Naive thymus-derived CD4-positive, alpha-beta T cell (primary cell): ENCODE data around the gene LRP1. TPM values are rescaled to one million over a fixed set of nuclear protein-coding genes. Genes with fewer than 3 reads are reported as not detected.

Source experiments
- ATAC-seq: fragments of 150-1000 bp; cut with Tn5 transposase; 2 replicates; pipeline ENCODE4 v1.10.0; 2021; ENCODE audit warnings: mild to moderate bottlenecking, moderate library complexity
- CTCF ChIA-PET: fragments of 350-600 bp; sonication (Branson Sonifier 250); formaldehyde crosslinking; loops from one replicate; lab custom pipeline; 2021; ENCODE audit warnings: antibody characterized with exemption; lab: Charles Lee
- POLR2A ChIA-PET: fragments of 350-600 bp; sonication (Branson Sonifier 250); formaldehyde crosslinking; loops from one replicate; lab custom pipeline; 2021; ENCODE audit warnings: antibody characterized with exemption, inconsistent platforms; lab: Charles Lee
- DNase-seq, 9 donors: peaks; one replicate each; pipeline versions ENCODE4 v3.0.0 to v3.0.0-alpha.2; 2020 to 2022; ENCODE audit warnings: mixed read lengths in 1 of 9
- H3K27ac ChIP-seq: one replicate; pipeline ENCODE4 v1.7.0; 2013; ENCODE audit warnings: mild to moderate bottlenecking, low read depth, low read length, moderate library complexity
- H3K27me3 ChIP-seq, 2 donors: one replicate each; pipeline ENCODE4 v1.7.0; 2013; ENCODE audit warnings: low read length in 2 of 2, mild to moderate bottlenecking in 2 of 2, moderate library complexity in 2 of 2; ENCODE audit not compliant: control insufficient read depth in 2 of 2, insufficient read depth in 2 of 2
- H3K36me3 ChIP-seq, 3 experiments: 1 replicate in 2 of 3; 2 replicates in 1 of 3; pipeline ENCODE4 v1.7.0; 2013; ENCODE audit warnings: low read length in 3 of 3, mild to moderate bottlenecking in 3 of 3, moderate library complexity in 1 of 3; ENCODE audit not compliant: insufficient read depth in 3 of 3, control insufficient read depth in 2 of 3
- H3K4me1 ChIP-seq, 2 donors: one replicate each; pipeline ENCODE4 v1.7.0; 2013; ENCODE audit warnings: low read length in 2 of 2, mild to moderate bottlenecking in 2 of 2, moderate library complexity in 1 of 2; ENCODE audit not compliant: control insufficient read depth in 2 of 2, insufficient read depth in 2 of 2
- H3K4me3 ChIP-seq: 2 replicates; pipeline ENCODE4 v1.7.0; 2013; ENCODE audit warnings: mild to moderate bottlenecking, low read length
- H3K9me3 ChIP-seq, 3 experiments: 1 replicate in 2 of 3; 2 replicates in 1 of 3; pipeline ENCODE4 v1.7.0; 2013; ENCODE audit warnings: low read length in 3 of 3; ENCODE audit not compliant: control insufficient read depth in 2 of 3
- H3K27ac Mint-ChIP-seq, 9 donors: one replicate each; pipeline ENCODE4 v1.8.0; 2020 to 2022; ENCODE audit warnings: mixed read lengths in 9 of 9, mild to moderate bottlenecking in 8 of 9, moderate library complexity in 5 of 9, inconsistent platforms in 2 of 9
- H3K27me3 Mint-ChIP-seq, 5 donors: one replicate each; pipeline ENCODE4 v1.8.0; 2021 to 2022; ENCODE audit warnings: mixed read lengths in 5 of 5, mild to moderate bottlenecking in 1 of 5
- H3K36me3 Mint-ChIP-seq, 5 donors: one replicate each; pipeline ENCODE4 v1.8.0; 2020 to 2022; ENCODE audit warnings: mixed read lengths in 5 of 5, mild to moderate bottlenecking in 3 of 5, inconsistent platforms in 1 of 5
- H3K4me1 Mint-ChIP-seq, 7 donors: one replicate each; pipeline ENCODE4 v1.8.0; 2020 to 2022; ENCODE audit warnings: mixed read lengths in 7 of 7, mild to moderate bottlenecking in 3 of 7, inconsistent platforms in 1 of 7
- H3K4me3 Mint-ChIP-seq, 10 donors: one replicate each; pipeline ENCODE4 v1.8.0; 2020 to 2022; ENCODE audit warnings: mild to moderate bottlenecking in 10 of 10, mixed read lengths in 10 of 10, moderate library complexity in 6 of 10, inconsistent platforms in 2 of 10
- H3K9me3 Mint-ChIP-seq, 11 donors: one replicate each; pipeline ENCODE4 v1.8.0; 2020 to 2022; ENCODE audit warnings: mixed read lengths in 11 of 11, mild to moderate bottlenecking in 4 of 11, inconsistent platforms in 1 of 11, moderate library complexity in 1 of 11
- intact Hi-C, 2 donors: fragments of 100-400 bp; cut with micrococcal nuclease; formaldehyde crosslinking; loops; one replicate each; pipeline ENCODE4 v1.15.1; 2023
- polyA plus RNA-seq, 2 donors: library from polyadenylated mRNA; unstranded; fragments of 300-500 nt; fragmentation: Illumina TruSeq; gene quantifications; one replicate each; pipeline ENCODE4 v1.2.3, GENCODE V29; 2021
- total RNA-seq, 6 experiments: library from RNA in 5 of 6; stranded (reverse) in 5 of 6; gene quantifications; 1 replicate in 5 of 6; 2 replicates in 1 of 6; pipeline ENCODE4 v1.2.3 and lab custom pipeline; 2021 to 2026

LRP1 gene
- total and polyA plus RNA-seq, 7 experiments from 2014 or later = 0.58 to 119 (median 10.5) TPM

- no peaks in the 10 kb centered on the region for H3K36me3 ChIP-seq
- intact Hi-C loops = loop anchor here in 1 of 2 donors (1.0 kb wide), 1 partner anchor 29 kb away; no protein-coding TSS in a partner anchor
- H3K27me3 ChIP-seq = peaks cover 9 to 51% of the 10 kb centered on the region in 2 donors
- no peaks in the 10 kb centered on the region for H3K36me3 Mint-ChIP-seq
- ATAC-seq (peak; percentile 59), DNase-seq (peak in 8 of 9 donors; percentile 43 to 72 (median 63))
- no peaks in the 10 kb centered on the region for H3K9me3 ChIP-seq
- H3K9me3 Mint-ChIP-seq = no peaks in the 10 kb centered on the region
- peaks cover 27 to 34% of the 10 kb centered on the region in 2 donors for H3K4me1 ChIP-seq
- peak overlapping the region in 9 of 10 donors; percentile 20 to 81 (median 51) for H3K4me3 Mint-ChIP-seq
- H3K4me1 Mint-ChIP-seq = peaks cover 28 to 46% (median 34%) of the 10 kb centered on the region in 7 donors
- ChIA-PET CTCF (interaction anchor here (0.5 to 5.3 kb wide), 14 partner anchors 9 to 502 kb away, joined by 3 to 156 read pairs (median 4); partner anchors contain the start of genes SHMT2 and STAC3), POLR2A (interaction anchor here (0.9 to 3.0 kb wide), 5 partner anchors 12 to 28 kb away, joined by 3 to 23 read pairs (median 10); partner anchors contain the start of gene SHMT2)
- peaks cover 50 to 57% (median 52%) of the 10 kb centered on the region in 5 donors for H3K27me3 Mint-ChIP-seq
- H3K4me3 ChIP-seq = no peak overlapping the region
- H3K27ac ChIP-seq = no peak overlapping the region
- peak overlapping the region in 3 of 9 donors; percentile 10 to 52 (median 11) for H3K27ac Mint-ChIP-seq
Measured at GRCh38 chr12:57214398-57214781, 86.1 kb downstream of the LRP1 start.

GRCh38 chr12:57215065-57215464, 86.8 kb downstream of the LRP1 start:
- no peak overlapping the region for H3K27ac ChIP-seq
- Mint-ChIP-seq H3K4me1 (peaks cover 28 to 51% (median 37%) of the 10 kb centered on the region in 7 donors), H3K36me3 (no peaks in the 10 kb centered on the region), H3K4me3 (peak overlapping the region in 9 of 10 donors; percentile 25 to 84 (median 64)), H3K27ac (peak overlapping the region in 1 of 9 donors; percentile 39), H3K9me3 (peaks cover 0 to 2% (median 0%) of the 10 kb centered on the region in 11 donors), H3K27me3 (peaks cover 56 to 63% (median 59%) of the 10 kb centered on the region in 5 donors)
- peaks cover 27 to 34% of the 10 kb centered on the region in 2 donors for H3K4me1 ChIP-seq
- ATAC-seq = no peak
- no peak for DNase-seq
- H3K36me3 ChIP-seq = no peaks in the 10 kb centered on the region
- peaks cover 9 to 58% of the 10 kb centered on the region in 2 donors for H3K27me3 ChIP-seq
- POLR2A ChIA-PET = interaction anchor here (0.7 to 3.0 kb wide), 4 partner anchors 14 to 27 kb away, joined by 3 to 23 read pairs (median 14); partner anchors contain the start of gene SHMT2
- no peak overlapping the region for H3K4me3 ChIP-seq
- intact Hi-C loops = no loop called here
- no peaks in the 10 kb centered on the region for H3K9me3 ChIP-seq
- CTCF ChIA-PET = interaction anchor here (1.2 to 5.3 kb wide), 8 partner anchors 10 to 91 kb away, joined by 4 to 156 read pairs (median 6); partner anchors contain the start of gene SHMT2

- intact Hi-C loops = loop anchor here in 1 of 2 donors (2.0 kb wide), 1 partner anchor 247 kb away; no protein-coding TSS in a partner anchor
- POLR2A ChIA-PET = interaction anchor here (0.7 kb wide), 1 partner anchor 27 kb away, joined by 3 read pairs; no protein-coding TSS in a partner anchor
- H3K36me3 ChIP-seq = no peaks in the 10 kb centered on the region
- no peak overlapping the region for H3K4me3 ChIP-seq
- Mint-ChIP-seq H3K4me1 (peaks cover 30 to 53% (median 39%) of the 10 kb centered on the region in 7 donors), H3K27me3 (peaks cover 59 to 65% (median 61%) of the 10 kb centered on the region in 5 donors), H3K27ac (peak overlapping the region in 2 of 9 donors; percentile 0 to 39), H3K9me3 (peaks cover 0 to 3% (median 0%) of the 10 kb centered on the region in 11 donors), H3K4me3 (peak overlapping the region; percentile 25 to 84 (median 68)), H3K36me3 (no peaks in the 10 kb centered on the region)
- H3K27ac ChIP-seq = no peak overlapping the region
- peaks cover 11 to 60% of the 10 kb centered on the region in 2 donors for H3K27me3 ChIP-seq
- no peaks in the 10 kb centered on the region for H3K9me3 ChIP-seq
- peaks cover 27 to 34% of the 10 kb centered on the region in 2 donors for H3K4me1 ChIP-seq
- peak in 1 of 9 donors; percentile 34 for DNase-seq
- CTCF ChIA-PET = interaction anchor here (0.7 to 5.3 kb wide), 2 partner anchors 16 to 27 kb away, joined by 3 to 156 read pairs; a partner anchor contains a TSS
- peak; percentile 33 for ATAC-seq
Measured at GRCh38 chr12:57215668-57216013, 87.4 kb downstream of the LRP1 start.

- no peak within 1 kb of the TSS for H3K27ac ChIP-seq
- Mint-ChIP-seq H3K36me3 (no peaks in the 10 kb centered on the region), H3K4me1 (peaks cover 35 to 59% (median 44%) of the 10 kb centered on the region in 7 donors), H3K4me3 (peak within 1 kb of the TSS; percentile 67 to 90 (median 84)), H3K27me3 (peaks cover 64 to 71% (median 67%) of the 10 kb centered on the region in 5 donors), H3K9me3 (peaks cover 0 to 3% (median 0%) of the 10 kb centered on the region in 11 donors), H3K27ac (peak within 1 kb of the TSS in 2 of 9 donors; percentile 24 to 51)
- ATAC-seq (peak; percentile 25), DNase-seq (peak in 2 of 9 donors; percentile 51 to 70)
- H3K4me1 ChIP-seq = peaks cover 27 to 34% of the 10 kb centered on the region in 2 donors
- peaks cover 15 to 66% of the 10 kb centered on the region in 2 donors for H3K27me3 ChIP-seq
- CTCF ChIA-PET = interaction anchor here (0.7 to 5.3 kb wide), 2 partner anchors 15 to 26 kb away, joined by 3 to 156 read pairs; a partner anchor contains a TSS
- no peaks in the 10 kb centered on the region for H3K36me3 ChIP-seq
- intact Hi-C loops = loop anchor here in 1 of 2 donors (2.0 kb wide), 1 partner anchor 247 kb away; no protein-coding TSS in a partner anchor
- H3K4me3 ChIP-seq = peak within 1 kb of the TSS; percentile 30
- POLR2A ChIA-PET = interaction anchor here (0.7 kb wide), 2 partner anchors 9 to 26 kb away, joined by 3 read pairs; no protein-coding TSS in a partner anchor
- no peaks in the 10 kb centered on the region for H3K9me3 ChIP-seq
Measured at GRCh38 chr12:57216014-57216911, 88.0 kb downstream of the LRP1 start, which contains the start of gene NXPH4. Gene NXPH4 (plus strand): TSS chr12:57216794. CDS start chr12:57216970, 176 bp downstream.

- ChIA-PET POLR2A (interaction anchor here (0.7 to 2.9 kb wide), 3 partner anchors 8 to 19 kb away, joined by 3 to 13 read pairs (median 4); partner anchors contain the start of gene SHMT2), CTCF (interaction anchor here (1.0 to 5.3 kb wide), 3 partner anchors 12 to 25 kb away, joined by 3 to 156 read pairs (median 18); partner anchors contain the start of gene SHMT2)
- H3K4me1 ChIP-seq = peaks cover 27 to 34% of the 10 kb centered on the region in 2 donors
- Mint-ChIP-seq H3K4me1 (peaks cover 42 to 64% (median 50%) of the 10 kb centered on the region in 7 donors), H3K36me3 (no peaks in the 10 kb centered on the region), H3K27me3 (peaks cover 72 to 81% (median 76%) of the 10 kb centered on the region in 5 donors), H3K9me3 (peaks cover 0 to 3% (median 0%) of the 10 kb centered on the region in 11 donors), H3K27ac (peak overlapping the region in 2 of 9 donors; percentile 24 to 51), H3K4me3 (peak overlapping the region; percentile 67 to 90 (median 84))
- no peak overlapping the region for H3K27ac ChIP-seq
- intact Hi-C loops = loop anchor here (1.0 to 2.0 kb wide), 3 partner anchors 8 to 246 kb away; partner anchors contain the start of gene SHMT2 (in 1 of the 2)
- H3K4me3 ChIP-seq = peak overlapping the region; percentile 30
- H3K36me3 ChIP-seq = no peaks in the 10 kb centered on the region
- H3K9me3 ChIP-seq = no peaks in the 10 kb centered on the region
- DNase-seq (no peak), ATAC-seq (peak; percentile 24)
- peaks cover 20 to 74% of the 10 kb centered on the region in 2 donors for H3K27me3 ChIP-seq
Measured at GRCh38 chr12:57216921-57217879, 88.9 kb downstream of the LRP1 start.
